Prostate gland (tissue), 2 donors: ENCODE measurements around the gene CABCOCO1. TPM values are rescaled to one million over a fixed set of nuclear protein-coding genes. Genes with fewer than 3 reads are reported as not detected.
"Not testable (repeated sequence)": the region's sequence is repeated elsewhere in the genome, so short reads cannot be mapped to it uniquely, and the experiment has no call there.

ENCODE experiments used
- DNase-seq: peaks from one replicate; pipeline ENCODE4 v3.0.0-alpha.2; 2019; ENCODE audit warnings: low spot score
- H3K27ac ChIP-seq, 2 donors: fragments of 200-600 bp; sonication (generic); 2 replicates each; pipeline ENCODE4 v1.5.1; 2017 to 2019
- H3K27me3 ChIP-seq: fragments of 200-600 bp; sonication (generic); replicated peaks from 2 replicates; pipeline ENCODE4 v1.5.1; 2019; ENCODE audit not compliant: insufficient read depth
- H3K36me3 ChIP-seq, 2 donors: fragments of 200-600 bp; sonication (generic); 1 replicate in 1 of 2; 2 replicates in 1 of 2; pipeline versions ENCODE4 v1.5.1 to v1.8.1; 2017 to 2019
- H3K4me1 ChIP-seq: fragments of 200-600 bp; sonication (generic); replicated peaks from 2 replicates; pipeline ENCODE4 v1.5.1; 2019
- H3K4me3 ChIP-seq, 2 donors: fragments of 200-600 bp; sonication (generic); 2 replicates each; pipeline ENCODE4 v1.5.1; 2017 to 2019
- H3K9me3 ChIP-seq: fragments of 200-600 bp; sonication (generic); 2 replicates; pipeline ENCODE4 v1.5.1; 2017
- POLR2A ChIP-seq: fragments of 450-650 bp; IDR thresholded peaks from one replicate; pipeline ENCODE4 v1.6.1; 2016; ENCODE audit warnings: antibody characterized with exemption, mild to moderate bottlenecking
- POLR2AphosphoS5 ChIP-seq: sonication (generic); formaldehyde crosslinking; IDR thresholded peaks from one replicate; pipeline ENCODE4 v1.6.1; 2017; ENCODE audit warnings: antibody characterized with exemption
- WGBS: methylation state at CpG from one replicate; pipeline ENCODE4 v1.1.5; 2018; 5-methylcytosine and 5-hydroxymethylcytosine counted together
- intact Hi-C: fragments of 100-400 bp; cut with DNase I; formaldehyde crosslinking; loops from one replicate; pipeline ENCODE4 v1.14.2; 2022
- total RNA-seq, 2 donors: library from RNA; depleted of rRNA; stranded (reverse); fragments of >200 nt; gene quantifications; one replicate each; pipeline ENCODE4 v1.1.0, GENCODE V29; 2016
- TF ChIP-seq, protein P1 (sequence below), 4 experiments: fragments of 200-600 bp in 2 of 4; fragments of 450-650 bp in 2 of 4; sonication (generic) in 2 of 4; IDR thresholded peaks; 1 replicate in 3 of 4; 2 replicates in 1 of 4; pipeline ENCODE4 v1.5.1; 2016 to 2019; ENCODE audit warnings: antibody characterized with exemption in 4 of 4, mild to moderate bottlenecking in 2 of 4, moderate library complexity in 2 of 4

Gene CABCOCO1
- total RNA-seq, 2 donors from 2014 or later, result 1.0 to 1.9 TPM

DNA sequence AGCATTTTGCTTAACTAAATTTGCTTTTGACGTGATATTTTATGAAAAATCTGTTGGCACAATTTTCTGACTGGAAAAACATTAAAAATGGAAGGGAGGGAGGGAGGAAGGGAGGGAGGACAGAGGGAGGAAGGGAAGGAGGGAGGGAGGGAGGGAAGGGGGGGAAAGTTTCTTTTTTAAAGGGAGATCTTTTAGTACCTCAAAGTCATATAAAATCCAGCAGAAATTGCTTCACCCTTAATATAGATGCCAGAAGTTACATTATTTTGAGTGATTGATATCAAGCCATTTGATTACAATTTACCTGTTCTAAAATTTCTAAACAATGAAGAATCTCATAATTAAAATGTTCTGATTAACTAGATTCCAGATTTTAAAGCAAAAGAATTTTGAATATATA lies 68.9 kb downstream of the CABCOCO1 start:
- WGBS, result 53% methylated on average over 1 of the region's 1 CpG
- Histone ChIP-seq H3K4me1 (no peaks in the 10 kb centered on the region), H3K36me3 (no peaks in the 10 kb centered on the region), H3K9me3 (no peaks in the 10 kb centered on the region), H3K4me3 (no peak overlapping the region), H3K27me3 (no peaks in the 10 kb centered on the region), H3K27ac (no peak overlapping the region)
- no peak for DNase-seq
- TF ChIP-seq POLR2A (no peak), POLR2AphosphoS5 (no peak)
- TF ChIP-seq, protein P1, sequence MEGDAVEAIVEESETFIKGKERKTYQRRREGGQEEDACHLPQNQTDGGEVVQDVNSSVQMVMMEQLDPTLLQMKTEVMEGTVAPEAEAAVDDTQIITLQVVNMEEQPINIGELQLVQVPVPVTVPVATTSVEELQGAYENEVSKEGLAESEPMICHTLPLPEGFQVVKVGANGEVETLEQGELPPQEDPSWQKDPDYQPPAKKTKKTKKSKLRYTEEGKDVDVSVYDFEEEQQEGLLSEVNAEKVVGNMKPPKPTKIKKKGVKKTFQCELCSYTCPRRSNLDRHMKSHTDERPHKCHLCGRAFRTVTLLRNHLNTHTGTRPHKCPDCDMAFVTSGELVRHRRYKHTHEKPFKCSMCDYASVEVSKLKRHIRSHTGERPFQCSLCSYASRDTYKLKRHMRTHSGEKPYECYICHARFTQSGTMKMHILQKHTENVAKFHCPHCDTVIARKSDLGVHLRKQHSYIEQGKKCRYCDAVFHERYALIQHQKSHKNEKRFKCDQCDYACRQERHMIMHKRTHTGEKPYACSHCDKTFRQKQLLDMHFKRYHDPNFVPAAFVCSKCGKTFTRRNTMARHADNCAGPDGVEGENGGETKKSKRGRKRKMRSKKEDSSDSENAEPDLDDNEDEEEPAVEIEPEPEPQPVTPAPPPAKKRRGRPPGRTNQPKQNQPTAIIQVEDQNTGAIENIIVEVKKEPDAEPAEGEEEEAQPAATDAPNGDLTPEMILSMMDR (IDR thresholded peaks at IDR 0.05), result no peak
- intact Hi-C loops, result loop anchor here (10.0 kb wide), 2 partner anchors 447 to 917 kb away; no protein-coding TSS in a partner anchor

DNA sequence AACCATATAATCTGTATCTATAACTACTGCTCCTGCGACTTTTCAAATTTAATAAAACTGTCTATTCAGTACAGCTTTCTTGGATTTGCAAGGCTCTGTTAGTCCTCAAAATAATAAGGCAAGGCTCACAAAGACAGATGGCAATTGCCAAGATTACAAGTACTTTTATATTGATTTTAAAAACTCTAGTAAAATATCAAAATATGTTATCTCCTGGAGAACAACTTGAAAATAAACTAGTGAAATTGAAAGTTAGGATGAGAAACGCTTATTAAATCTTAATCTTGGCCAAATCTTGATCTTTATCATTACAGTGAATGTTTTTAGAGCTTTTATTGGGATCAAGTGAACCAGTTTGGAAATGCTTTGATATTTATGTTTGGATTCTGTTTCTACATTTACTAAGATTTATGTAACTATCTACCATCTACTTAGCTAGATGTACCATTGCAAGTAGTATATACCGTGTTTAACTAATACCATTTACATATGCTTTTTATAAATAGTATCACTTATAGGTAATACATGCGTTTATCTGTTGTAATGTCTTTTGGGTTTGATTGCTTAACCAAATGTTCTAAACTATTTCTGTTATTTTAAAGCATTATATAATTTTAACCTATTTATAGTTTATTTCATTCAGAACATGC lies 70.0 kb downstream of the CABCOCO1 start:
- H3K4me1 ChIP-seq, result no peaks in the 10 kb centered on the region
- TF ChIP-seq POLR2A, result no peak
- TF ChIP-seq, protein P1 (IDR thresholded peaks at IDR 0.05), result no peak
- peak; percentile 19 for TF ChIP-seq POLR2AphosphoS5
- H3K27me3 ChIP-seq, result no peaks in the 10 kb centered on the region
- H3K9me3 ChIP-seq, result no peaks in the 10 kb centered on the region
- intact Hi-C loops, result loop anchor here (10.0 kb wide), 2 partner anchors 448 to 918 kb away; no protein-coding TSS in a partner anchor
- H3K36me3 ChIP-seq, result no peaks in the 10 kb centered on the region
- H3K27ac ChIP-seq, result peak overlapping the region in 1 of 2 donors; percentile 28
- DNase-seq, result no peak
- no peak overlapping the region for H3K4me3 ChIP-seq
- WGBS, result 9% methylated on average over 4 of the region's 4 CpGs

DNA sequence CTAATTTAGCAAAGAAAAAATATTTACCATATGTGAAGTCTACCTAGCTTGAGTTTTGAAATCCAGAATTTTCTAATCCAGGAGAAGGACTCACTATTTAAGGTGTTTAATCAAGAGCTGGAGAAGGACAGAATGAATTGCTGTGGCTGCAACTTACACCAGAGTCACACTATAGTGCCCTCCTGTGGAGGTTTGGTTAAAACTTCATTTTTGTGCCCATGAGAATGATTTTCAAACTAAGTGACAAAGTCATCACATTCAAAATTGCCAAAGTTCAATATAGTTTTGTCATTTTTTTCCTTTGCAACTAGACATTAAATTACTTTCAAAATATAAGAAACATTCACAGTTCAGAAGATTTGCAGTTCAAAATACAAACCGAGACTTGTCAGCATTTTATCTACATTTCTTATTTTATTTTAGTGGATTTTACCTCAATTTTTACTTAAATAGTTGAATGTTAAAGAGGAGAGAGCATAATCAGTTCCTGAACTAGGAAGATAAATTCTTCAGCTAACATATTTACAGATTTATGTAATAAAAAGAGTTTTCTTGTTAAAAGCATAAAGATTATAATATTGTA lies 70.7 kb downstream of the CABCOCO1 start:
- H3K27ac ChIP-seq, result no peak overlapping the region

DNA sequence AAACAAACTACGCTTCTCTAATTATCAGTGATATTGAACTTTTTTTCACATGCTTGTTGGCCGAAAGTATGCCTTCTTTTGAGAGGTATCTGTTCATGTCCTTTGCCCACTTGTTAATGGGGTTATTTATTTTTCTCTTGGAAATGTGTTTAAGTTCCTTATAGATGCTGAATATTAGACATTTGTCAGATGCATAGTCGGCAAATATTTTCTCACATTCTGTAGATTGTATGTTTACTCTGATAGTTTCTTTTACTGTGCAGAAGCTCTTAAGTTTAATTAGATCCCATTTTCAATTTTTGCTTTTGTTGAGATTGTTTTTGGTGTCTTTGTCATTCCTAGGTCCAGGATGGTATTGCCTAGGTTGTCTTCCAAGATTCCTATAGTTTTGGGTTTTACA lies 73.2 kb downstream of the CABCOCO1 start:
- H3K27ac ChIP-seq, result no peak overlapping the region
- 99% methylated on average over 3 of the region's 3 CpGs for WGBS
- DNase-seq, result no peak
- intact Hi-C loops, result loop anchor here (5.0 to 10.0 kb wide), 3 partner anchors 96 to 921 kb away; no protein-coding TSS in a partner anchor
- H3K9me3 ChIP-seq, result no peaks in the 10 kb centered on the region
- no peaks in the 10 kb centered on the region for H3K27me3 ChIP-seq
- H3K4me1 ChIP-seq, result no peaks in the 10 kb centered on the region
- H3K4me3 ChIP-seq, result no peak overlapping the region
- H3K36me3 ChIP-seq, result no peaks in the 10 kb centered on the region
- no peak for TF ChIP-seq POLR2A
- no peak for TF ChIP-seq POLR2AphosphoS5
- TF ChIP-seq, protein P1 (IDR thresholded peaks at IDR 0.05), result no peak

More for the DNA sequence above, 70.7 kb downstream of the CABCOCO1 start:
- Histone ChIP-seq H3K27me3 (no peaks in the 10 kb centered on the region), H3K36me3 (no peaks in the 10 kb centered on the region), H3K9me3 (no peaks in the 10 kb centered on the region), H3K4me1 (no peaks in the 10 kb centered on the region), H3K4me3 (no peak overlapping the region)
- TF ChIP-seq POLR2A (no peak), POLR2AphosphoS5 (peak; percentile 49)
- TF ChIP-seq, protein P1 (IDR thresholded peaks at IDR 0.05), result peak; percentile 11 to 73 (median 62)
- WGBS, result 79% methylated on average over 1 of the region's 1 CpG
- intact Hi-C loops, result loop anchor here (10.0 kb wide), 2 partner anchors 449 to 919 kb away; no protein-coding TSS in a partner anchor
- DNase-seq, result peak; percentile 51

DNA sequence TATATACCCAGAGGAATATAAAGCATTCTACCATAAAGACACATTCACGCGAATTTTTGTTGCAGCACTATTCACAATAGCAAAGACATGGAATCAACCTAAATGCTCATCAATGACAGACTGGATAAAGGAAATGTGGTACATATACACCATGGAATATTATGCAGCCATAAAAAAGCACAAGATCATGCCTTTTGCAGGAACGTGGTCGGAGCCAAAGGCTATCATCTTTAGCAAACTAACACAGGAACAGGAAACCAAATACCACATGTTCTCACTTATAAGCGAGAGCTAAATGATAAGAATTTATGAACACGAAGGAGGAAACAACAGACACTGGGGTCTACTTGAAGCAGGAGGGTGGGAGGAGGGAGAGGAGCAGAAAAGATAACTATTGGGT lies 74.7 kb downstream of the CABCOCO1 start:
- intact Hi-C loops, result loop anchor here (5.0 to 10.0 kb wide), 3 partner anchors 95 to 923 kb away; no protein-coding TSS in a partner anchor
- WGBS, result 92% methylated on average over 6 of the region's 6 CpGs

More for the DNA sequence above, 74.7 kb downstream of the CABCOCO1 start:
- not testable (repeated sequence) for H3K27me3 ChIP-seq, DNase-seq, H3K27ac ChIP-seq, H3K4me1 ChIP-seq, H3K4me3 ChIP-seq, H3K9me3 ChIP-seq, H3K36me3 ChIP-seq
